GM12873 (cell line): ENCODE results near the gene CDKL5.

Experiments used
- TF ChIP-seq, protein P1 (sequence below): IDR thresholded peaks from 2 replicates; pipeline ENCODE4 v1.5.1; 2012; ENCODE audit warnings: low read depth, mild to moderate bottlenecking, moderate library complexity, low read length, control low read depth; ENCODE audit not compliant: insufficient read depth; ENCODE audit errors: missing control alignments

CDKL5 gene

DNA sequence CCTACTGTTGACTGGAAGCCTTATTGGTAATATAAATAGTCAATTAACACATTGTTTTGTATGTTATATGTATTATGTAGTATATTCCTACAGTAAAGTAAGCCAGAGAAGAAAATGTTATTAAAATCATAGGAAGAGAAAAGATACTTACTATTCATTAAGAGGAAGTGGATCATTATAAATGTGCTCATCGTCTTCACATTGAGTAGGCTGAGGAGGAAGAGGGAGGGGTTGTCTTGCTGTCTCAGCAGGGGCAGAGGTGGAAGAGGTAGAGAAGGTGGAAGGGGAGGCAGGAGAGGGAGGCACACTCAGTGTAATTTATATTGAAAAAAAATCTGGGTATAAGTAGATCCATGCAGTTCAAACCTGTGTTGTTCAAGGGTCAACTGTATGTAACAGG is 10.6 kb downstream of the CDKL5 start:
- TF ChIP-seq, protein P1, sequence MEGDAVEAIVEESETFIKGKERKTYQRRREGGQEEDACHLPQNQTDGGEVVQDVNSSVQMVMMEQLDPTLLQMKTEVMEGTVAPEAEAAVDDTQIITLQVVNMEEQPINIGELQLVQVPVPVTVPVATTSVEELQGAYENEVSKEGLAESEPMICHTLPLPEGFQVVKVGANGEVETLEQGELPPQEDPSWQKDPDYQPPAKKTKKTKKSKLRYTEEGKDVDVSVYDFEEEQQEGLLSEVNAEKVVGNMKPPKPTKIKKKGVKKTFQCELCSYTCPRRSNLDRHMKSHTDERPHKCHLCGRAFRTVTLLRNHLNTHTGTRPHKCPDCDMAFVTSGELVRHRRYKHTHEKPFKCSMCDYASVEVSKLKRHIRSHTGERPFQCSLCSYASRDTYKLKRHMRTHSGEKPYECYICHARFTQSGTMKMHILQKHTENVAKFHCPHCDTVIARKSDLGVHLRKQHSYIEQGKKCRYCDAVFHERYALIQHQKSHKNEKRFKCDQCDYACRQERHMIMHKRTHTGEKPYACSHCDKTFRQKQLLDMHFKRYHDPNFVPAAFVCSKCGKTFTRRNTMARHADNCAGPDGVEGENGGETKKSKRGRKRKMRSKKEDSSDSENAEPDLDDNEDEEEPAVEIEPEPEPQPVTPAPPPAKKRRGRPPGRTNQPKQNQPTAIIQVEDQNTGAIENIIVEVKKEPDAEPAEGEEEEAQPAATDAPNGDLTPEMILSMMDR = no peak

DNA sequence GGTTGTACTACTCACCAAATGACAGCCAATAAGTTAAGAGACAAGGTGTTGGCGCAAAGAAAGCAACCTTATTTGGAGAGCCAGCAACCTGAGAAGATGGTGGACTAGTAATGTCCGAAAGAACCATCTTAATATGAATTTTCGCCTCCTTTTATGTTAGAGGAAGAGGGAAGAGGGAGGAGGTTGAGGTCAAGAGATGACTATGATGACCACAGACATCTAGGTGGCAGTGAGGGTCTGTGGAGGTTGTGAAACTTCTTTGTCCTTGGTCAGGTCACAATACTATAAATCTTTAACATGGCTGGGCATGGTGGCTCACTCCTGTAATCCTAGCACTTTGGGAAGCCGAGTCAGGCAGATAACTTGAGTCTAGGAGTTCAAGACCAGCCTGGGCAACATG is 15.4 kb downstream of the CDKL5 start:
- TF ChIP-seq, protein P1 = no peak

DNA sequence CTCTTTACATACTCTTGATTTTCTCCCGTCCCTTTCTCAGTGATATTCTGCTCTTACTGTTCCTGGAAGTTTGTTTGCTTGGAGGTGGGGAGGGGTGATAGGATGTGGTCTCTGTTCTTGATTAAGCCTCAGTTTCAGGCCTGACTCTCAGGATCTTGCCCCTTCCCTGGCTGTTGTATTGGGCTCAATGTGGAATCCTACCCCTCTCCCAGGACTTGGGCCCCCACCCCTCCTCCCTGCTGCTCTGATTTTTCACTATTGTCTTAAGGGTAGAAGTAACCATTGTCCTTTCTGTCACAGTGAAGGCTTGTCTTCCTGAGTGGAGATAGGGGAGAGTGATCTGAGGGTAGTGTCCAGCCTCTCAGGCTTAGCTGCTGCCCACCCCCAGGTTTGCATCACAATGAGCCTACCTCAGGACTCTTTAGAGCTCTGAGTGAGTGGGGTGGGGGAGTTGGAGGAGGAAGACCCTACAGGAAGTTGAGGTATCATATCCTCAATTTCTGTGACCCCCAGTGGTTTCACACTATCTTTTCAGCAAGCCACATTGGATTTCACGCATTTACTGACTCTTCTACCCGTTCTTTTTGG is 16.5 kb downstream of the CDKL5 start:
- TF ChIP-seq, protein P1 = no peak

DNA sequence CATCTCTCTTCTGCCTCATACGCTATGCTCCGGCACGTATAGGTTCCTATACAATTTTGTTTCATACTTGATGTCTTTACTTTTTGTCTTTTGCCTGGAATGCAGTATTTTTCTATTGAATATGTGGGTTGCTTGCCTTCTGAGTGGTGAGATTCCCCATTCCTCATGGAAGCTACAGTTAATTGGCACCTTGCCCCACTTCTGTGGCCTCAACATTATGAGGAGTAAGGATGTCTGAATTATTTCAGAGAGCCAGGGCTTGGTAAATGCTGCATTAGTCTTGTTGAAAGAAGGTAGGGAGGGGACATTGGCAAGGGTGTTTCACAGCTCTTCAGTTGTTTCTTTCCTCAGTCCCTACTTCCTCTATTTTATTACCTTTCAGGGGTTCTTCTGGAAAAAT is 23.0 kb downstream of the CDKL5 start:
- TF ChIP-seq, protein P1 = no peak

DNA sequence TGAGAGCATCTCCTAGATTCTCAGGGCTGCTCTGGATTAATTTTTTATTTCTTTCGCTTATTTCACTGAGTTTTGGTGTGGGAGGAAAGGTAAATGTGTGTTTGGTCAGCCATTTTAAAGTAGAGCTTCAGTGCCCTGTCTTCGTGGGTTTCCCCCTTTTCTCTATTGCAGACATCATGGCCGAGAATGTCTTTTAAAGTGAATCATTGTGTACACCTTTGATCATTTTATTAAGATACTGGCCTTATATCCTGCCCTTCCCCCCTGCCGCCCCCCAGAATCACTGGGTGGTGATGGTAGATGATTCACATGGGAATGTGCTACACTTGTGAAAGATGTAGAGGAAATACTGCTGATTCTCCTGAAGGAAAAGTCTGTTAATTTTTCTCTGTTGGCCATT is 23.8 kb downstream of the CDKL5 start:
- TF ChIP-seq, protein P1 = no peak

DNA sequence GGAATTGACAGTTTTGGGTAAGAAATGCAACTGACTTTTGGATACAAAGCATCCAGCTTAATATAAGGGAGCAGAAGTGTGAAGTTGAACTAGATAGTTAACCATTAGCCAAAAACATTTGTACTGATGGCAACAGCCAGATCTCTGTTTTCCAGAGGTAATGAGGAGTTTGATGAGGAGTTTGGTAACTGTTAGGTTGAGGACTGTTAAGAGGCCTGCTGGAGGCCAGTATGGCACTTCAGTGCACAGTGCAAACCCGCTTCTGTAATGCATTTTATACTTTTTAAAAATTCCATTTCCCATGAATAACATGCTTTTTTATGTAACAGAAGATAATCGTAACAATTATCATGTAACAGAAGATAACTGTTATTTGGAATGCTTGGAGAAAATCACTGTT is 30.0 kb downstream of the CDKL5 start:
- TF ChIP-seq, protein P1 = no peak

DNA sequence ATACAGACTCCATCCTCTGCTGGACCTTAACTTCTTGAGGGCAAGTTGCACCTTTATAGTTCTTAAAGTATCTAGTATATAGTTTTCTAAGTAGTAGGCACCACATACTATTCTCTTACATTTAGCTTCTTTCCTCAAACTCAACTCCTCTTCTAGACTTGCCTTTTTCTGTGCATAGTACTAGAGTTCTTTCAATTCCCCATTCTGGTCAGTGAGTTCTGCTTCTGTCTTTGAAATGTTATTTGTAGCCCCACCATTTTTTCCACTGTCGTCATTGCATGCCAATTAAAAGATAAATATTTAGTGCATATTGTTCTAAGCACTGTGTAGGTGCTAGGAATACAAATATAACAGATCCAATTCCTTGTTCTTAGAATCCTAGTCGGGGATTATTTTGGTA is 31.6 kb downstream of the CDKL5 start:
- TF ChIP-seq, protein P1 = no peak
